Measurements from ENCODE around the gene ABTB2.
A peak's percentile ranks its signal among the peaks of the same experiment; 100 is the strongest.

ABTB2 gene

GRCh38 chr11:34302046-34302921 lies 55.5 kb downstream of the ABTB2 start:
- H3K4me3 ChIP-seq (ENCODE audit: control insufficient read depth, low read depth, low read length): no peak overlapping the region
- TF ChIP-seq CTCF (conservative IDR thresholded peaks at IDR 0.05; ENCODE audit: control insufficient read depth, insufficient read depth, low read depth, low read length): no peak
- DNase-seq (ENCODE audit: low read depth): peak; percentile 96

- DNase-seq (ENCODE audit: low read depth): no peak
- H3K4me3 ChIP-seq (ENCODE audit: control insufficient read depth, low read depth, low read length): no peak overlapping the region
- TF ChIP-seq CTCF (conservative IDR thresholded peaks at IDR 0.05; ENCODE audit: control insufficient read depth, insufficient read depth, low read depth, low read length): no peak
Observed at GRCh38 chr11:34300926-34301295, 56.9 kb downstream of the ABTB2 start.

- H3K4me3 ChIP-seq (ENCODE audit: control insufficient read depth, low read depth, low read length): no peak overlapping the region
- DNase-seq (ENCODE audit: low read depth): no peak
- TF ChIP-seq CTCF (conservative IDR thresholded peaks at IDR 0.05; ENCODE audit: control insufficient read depth, insufficient read depth, low read depth, low read length): no peak
Observed at GRCh38 chr11:34300026-34300925, 57.5 kb downstream of the ABTB2 start.

GRCh38 chr11:34299284-34299972 lies 58.4 kb downstream of the ABTB2 start:
- H3K4me3 ChIP-seq (ENCODE audit: control insufficient read depth, low read depth, low read length): no peak overlapping the region
- no peak for DNase-seq (ENCODE audit: low read depth)
- TF ChIP-seq CTCF (conservative IDR thresholded peaks at IDR 0.05; ENCODE audit: control insufficient read depth, insufficient read depth, low read depth, low read length): no peak

- DNase-seq (ENCODE audit: low read depth): no peak
- no peak for TF ChIP-seq CTCF (conservative IDR thresholded peaks at IDR 0.05; ENCODE audit: control insufficient read depth, insufficient read depth, low read depth, low read length)
- H3K4me3 ChIP-seq (ENCODE audit: control insufficient read depth, low read depth, low read length): no peak overlapping the region
Observed at GRCh38 chr11:34298871-34299270, 58.9 kb downstream of the ABTB2 start.

- no peak overlapping the region for H3K4me3 ChIP-seq (ENCODE audit: control insufficient read depth, low read depth, low read length)
- DNase-seq (ENCODE audit: low read depth): no peak
- TF ChIP-seq CTCF (conservative IDR thresholded peaks at IDR 0.05; ENCODE audit: control insufficient read depth, insufficient read depth, low read depth, low read length): no peak
Observed at GRCh38 chr11:34296412-34296811, 61.4 kb downstream of the ABTB2 start.
